Stimulated activated CD8-positive, alpha-beta memory T cell treated with anti-CD3 and anti-CD28 coated beads, Interleukin-15, amount 100 ng/mL, for 48 hours (primary cell): ENCODE results near the gene LRRC31.

Experiments
- DNase-seq, 2 donors: peaks; one replicate each; pipeline ENCODE4 v3.0.0-alpha.2; 2020; ENCODE audit warnings: low read depth in 2 of 2

LRRC31 gene

DNA sequence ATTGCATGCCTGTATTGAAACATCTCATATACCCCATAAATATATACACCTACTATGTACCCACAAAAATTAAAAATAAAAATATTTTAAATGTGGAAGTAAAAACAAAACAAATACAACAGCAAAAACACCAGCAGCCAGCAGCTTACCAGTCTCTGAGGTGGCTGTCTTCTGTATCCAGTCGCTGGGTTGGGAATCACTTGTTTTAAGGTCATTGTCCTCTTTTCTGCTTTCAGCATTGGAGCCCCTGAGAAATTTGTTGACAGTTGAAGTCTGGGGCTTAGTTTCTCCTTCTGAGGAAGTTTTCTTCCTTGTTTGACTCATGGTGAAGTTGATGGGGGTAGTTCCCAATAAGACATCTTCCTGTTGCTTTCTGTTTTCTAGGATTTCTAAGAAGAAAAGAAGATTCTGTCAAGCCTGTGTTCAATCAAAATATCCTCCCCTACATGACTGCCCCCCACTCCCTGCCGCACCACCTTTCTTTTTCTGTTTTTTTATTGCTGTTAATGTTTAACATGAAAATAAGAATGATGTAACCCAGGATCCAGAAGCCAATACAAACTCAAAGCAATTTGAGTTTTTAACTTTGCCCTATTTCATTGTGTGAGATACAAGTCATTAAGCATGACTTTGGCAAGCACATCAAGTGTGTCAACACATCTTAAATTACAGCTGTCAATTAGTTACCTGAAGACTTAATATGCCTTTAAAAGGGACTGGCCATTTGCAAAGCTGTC, at the start of gene LRRC31:
LRRC31 (minus strand) TSS at position 452 of the 737 bp plus-strand sequence; CDS start at position 324, 128 bp downstream.
- DNase-seq = no peak

DNA sequence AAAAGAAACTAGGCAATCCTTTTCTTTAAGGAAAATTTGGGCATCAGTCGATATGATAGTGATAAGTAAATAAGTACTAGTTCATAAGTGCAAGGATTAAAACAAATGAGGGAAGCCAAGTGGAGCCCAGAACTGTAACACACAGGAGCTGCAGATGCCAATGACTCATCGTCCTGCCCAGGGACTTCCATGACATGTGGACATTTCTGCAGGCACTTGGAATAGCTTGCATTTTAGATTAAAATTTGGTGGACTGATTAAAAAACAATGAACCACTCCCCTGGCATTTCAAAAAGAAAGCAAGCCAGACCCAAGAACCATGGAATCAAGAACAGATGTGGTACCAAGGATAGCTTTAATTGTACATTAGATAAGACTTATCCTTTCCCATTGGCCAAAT, 44.6 kb upstream of the LRRC31 start:
- DNase-seq = no peak

DNA sequence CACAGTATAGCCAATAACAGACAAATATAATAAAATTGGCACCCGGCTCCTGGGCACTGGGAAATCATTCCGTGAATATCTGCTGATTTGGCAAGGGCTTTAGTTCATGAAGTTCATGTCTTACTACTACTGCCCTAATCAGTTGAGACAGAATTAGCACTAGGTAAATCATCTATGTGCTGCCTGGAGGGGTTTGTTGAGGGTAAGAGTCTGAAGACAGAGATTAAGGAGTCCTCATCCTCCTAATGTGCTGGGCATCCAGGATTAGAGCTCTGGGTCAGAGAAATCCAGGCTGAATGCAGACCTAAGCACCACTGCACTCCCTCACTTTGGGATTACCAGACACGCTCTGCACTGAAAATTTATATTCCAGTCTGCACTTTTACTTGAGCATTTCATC, 43.6 kb upstream of the LRRC31 start:
- no peak for DNase-seq

DNA sequence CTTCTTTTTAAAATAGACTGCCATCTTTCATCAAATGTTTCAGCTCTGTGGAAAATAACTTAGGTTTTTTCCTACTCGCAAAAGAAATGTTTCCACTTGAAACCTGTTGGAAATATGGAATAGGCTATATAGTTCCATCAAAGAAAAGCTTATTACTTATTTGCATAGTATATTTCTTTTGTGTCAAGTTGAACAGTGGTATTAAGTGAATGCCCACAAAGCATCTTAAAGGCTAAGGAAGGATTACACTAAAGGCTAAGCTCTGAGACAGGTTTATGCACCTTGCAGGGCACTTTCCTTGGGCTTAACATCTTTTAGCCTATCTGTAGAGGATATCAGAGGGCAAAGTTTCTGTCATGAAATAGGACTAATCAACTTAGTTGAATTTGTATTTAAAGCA, 41.5 kb upstream of the LRRC31 start, which contains the start of gene SAMD7:
SAMD7 (plus strand) TSS at position 301 of the 400 bp plus-strand sequence. CDS start 7,927 bp downstream, outside the sequence.
- no peak for DNase-seq

DNA sequence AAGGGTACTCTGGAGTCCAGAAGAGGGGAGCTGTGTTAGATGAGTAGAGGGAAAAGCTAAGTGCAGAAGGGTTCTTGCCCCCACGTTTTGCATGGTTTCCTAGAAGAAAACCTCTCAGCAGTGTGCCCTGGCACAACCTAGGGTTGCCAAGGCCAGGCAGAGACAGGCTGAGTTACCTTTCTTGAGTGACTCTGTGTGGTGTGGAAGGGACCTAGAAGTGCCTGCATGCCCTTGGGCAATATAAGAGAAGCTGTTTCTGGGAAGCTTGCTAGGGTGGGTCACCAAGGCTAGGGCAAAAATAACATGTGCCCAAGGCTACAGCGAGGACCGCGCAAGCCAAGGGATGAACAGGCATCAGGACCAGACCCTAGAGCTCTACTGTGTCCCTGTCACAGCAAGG, 38.2 kb upstream of the LRRC31 start:
- DNase-seq = no peak

DNA sequence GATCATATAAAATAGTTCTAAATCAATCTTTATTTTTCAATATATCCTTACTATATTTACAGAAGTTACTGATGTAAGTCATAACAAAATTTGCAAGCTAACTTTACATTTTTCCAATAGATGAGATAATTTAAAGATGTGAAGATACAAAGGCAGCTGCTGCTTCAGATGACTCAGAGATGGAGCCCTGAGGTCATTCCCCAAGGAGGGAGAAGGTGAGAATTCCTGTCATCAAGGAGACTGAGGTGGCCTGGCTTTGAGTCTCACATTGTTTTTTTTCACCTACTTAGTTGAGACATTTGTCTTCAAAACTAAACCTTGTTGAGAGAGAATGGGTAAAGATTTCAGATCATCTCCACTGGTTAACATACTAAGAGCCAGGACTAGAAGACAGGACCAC, 37.7 kb upstream of the LRRC31 start:
- no peak for DNase-seq

DNA sequence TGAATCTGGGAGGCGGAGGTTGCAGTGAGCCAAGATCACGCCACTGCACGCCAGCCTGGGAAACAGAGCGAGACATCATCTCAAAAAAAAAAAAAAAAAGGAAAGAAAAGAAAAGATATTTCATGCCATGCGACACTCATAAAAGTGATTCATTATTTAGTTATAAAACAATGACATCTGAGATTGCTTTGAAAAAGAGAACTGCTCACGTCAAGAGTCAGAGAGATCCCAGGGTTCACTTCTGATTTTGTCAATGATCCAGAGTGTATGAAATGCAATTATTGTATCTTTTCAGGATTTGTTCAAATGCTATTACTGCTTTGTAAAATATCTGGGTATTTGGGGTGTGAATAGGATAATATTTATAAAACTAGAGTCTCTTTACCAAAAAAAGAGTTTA, 35.7 kb upstream of the LRRC31 start:
- no peak for DNase-seq

DNA sequence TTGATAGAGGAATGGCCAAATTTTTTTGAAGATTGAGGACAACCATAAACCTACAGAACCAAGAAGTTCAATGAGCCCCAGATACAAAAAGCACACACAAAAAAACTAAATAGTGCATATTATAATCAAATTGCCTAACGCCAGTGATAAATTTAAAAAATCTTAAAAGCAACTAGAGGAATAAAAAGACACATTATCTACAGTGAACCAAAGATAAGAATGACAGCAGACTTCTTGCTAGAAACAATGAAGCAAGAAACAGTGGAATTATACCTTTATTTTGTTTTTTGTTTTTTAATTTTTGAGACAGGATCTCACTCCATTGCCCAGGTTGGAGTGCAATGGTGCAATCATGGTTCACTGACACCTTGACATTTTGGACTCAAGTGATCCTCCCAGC, 31.7 kb upstream of the LRRC31 start:
- no peak for DNase-seq

DNA sequence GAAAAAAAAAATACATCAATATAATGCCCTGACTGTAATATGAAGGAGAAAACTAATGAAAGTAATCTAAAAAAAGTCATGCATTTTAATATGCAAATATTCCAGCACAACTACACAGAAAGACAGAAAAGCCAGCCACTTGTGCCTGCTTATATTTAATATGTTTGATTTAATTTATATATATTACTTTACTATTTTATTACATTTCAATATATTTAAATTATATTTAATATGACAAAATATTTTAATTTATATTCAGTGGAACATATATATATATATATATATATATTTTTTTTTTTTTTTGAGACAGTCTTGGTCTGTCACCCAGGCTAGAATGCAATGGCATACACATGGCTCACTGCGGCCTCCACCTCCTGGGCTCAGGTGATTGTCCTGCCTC, 27.5 kb upstream of the LRRC31 start:
- no peak for DNase-seq

DNA sequence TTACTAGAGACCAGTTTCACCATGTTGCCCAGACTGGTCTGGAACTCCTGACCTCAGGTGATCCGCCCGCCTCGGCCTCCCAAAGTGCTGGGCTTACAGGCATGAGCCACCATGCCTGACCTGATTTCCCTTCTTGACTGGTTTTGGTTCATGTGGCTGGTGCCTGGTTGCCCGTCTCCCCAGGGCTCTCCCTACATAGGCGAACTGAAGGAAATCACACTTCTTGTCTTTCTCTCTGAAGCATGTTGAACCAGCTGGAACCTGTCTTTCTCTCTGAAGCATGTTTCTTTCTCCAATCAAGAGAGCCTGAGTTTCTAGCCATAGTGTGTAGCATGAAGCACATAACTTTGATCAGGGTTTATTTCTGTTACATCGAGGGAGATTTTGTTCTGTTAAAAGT, 25.3 kb upstream of the LRRC31 start:
- no peak for DNase-seq

DNA sequence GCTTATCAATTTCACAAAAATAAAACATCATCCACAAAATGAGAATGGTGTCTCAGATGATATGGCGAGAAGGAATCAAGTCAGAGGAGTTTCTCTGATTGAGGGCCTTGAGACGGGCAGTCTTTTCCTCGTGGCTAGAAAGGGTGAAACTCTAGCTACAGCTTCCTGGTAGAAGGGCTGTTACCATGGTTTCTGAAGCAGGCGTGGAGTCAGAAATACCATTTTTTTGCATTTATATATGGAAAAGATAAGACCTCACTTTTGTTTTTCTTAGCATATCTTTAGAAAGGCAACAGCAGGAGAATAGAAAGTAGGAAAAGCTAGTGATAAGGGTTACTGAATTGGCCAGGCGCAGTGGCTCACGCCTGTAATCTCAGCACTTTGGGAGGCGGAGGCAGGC, 24.4 kb upstream of the LRRC31 start:
- DNase-seq = no peak

DNA sequence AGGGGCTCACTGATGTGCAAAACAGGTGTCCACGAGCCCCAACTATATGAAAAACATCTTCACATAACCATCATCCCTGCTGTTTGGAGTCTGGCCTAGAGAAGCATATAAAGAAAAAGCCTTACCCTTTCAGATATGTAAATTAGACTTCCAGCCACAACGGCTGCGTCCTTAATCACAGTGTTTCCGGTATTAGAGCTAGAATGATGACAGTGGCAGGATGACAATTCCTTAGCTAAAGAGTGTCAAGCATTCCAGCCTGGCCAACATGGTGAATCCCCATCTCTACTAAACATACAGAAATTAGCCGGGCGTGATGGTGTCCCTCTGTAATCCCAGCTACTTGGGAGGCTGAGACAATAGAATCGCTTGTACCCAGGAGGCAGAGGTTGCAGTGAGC, 22.2 kb upstream of the LRRC31 start:
- no peak for DNase-seq

DNA sequence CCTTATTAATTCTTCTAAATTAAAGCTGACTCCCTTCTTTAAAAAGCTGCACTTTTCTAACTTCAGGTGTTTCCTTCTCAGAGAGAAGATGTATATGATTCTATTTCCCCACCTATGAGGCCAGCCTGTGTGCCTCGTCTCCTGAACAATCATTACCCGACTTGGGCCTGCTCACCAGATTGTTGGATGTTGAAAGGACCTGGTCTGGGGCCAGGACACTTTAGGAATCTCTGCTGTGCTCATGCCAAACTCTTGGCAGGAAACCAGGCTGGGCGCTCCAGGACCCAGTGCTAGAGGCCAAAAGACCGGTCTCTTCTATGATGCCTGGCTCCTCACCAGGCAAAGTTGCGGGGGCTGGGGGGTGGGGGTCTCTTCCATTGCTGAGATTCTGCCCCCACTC, 16.9 kb upstream of the LRRC31 start:
- no peak for DNase-seq

DNA sequence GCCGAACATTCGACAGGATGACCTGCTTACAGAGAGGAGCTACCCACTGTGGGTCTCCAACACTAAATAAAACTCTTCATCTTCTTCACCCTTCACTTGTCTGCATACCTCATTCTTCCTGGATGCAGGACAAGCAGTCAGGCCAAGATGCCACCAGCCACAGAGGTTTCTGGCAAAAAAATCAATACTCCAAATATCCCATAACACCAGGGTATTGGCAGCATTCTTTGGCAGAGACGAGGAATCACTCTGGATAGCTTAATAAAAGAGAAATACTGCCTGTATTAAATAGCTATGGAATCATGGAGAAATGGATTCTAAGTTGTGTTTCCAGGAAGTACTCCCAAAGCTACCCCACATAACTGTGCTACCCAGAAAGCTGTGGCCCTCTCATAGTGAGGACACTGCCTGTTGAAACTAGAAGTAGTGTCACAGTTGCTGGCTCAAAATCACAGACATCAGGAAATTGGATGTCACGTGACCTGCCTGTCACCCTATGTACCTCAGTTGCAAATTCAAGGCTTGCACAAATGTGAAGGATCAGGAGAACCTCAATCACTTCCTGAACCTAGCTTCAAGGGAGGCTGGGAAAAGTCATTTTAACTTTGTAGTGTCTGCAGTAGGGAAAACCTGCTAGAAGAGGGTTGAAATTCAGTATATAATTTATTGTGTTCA, 11.0 kb upstream of the LRRC31 start:
- DNase-seq = no peak

DNA sequence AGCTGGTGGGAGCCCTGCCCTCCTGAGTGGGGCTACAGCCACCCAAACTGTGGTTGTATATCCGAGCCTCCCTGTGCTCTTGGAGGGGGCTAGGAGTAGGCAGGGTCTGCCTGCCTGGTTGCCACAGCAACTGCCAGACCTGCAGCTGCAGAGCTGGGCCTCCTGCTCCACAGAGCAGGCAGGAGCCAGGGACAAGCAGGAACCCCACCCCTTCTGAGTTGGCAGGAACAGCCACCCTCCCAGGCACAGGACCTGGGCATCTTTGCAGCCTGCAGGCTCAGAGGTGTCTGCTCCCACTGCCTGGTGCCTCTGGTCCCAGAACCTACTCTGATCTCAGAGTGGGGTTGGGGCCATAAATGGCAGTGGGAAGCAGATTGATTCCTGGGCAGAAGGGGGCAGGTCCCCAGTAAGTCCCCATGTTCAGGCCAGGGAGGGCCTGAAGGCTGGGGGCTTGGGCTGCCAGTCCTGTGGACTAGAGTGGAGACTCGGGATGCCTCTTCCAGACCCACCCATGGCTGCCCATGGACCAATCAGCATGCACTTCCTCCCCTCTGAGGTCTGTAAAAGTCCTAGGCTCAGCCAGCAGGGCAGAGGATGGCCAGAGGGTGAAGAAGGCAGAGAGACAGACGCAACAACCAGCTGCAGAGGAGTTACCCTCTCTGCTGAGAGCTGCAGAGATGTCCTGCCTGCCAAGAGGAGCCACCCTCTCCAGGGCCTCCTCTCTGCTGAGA, 10.3 kb upstream of the LRRC31 start:
- DNase-seq = no peak

DNA sequence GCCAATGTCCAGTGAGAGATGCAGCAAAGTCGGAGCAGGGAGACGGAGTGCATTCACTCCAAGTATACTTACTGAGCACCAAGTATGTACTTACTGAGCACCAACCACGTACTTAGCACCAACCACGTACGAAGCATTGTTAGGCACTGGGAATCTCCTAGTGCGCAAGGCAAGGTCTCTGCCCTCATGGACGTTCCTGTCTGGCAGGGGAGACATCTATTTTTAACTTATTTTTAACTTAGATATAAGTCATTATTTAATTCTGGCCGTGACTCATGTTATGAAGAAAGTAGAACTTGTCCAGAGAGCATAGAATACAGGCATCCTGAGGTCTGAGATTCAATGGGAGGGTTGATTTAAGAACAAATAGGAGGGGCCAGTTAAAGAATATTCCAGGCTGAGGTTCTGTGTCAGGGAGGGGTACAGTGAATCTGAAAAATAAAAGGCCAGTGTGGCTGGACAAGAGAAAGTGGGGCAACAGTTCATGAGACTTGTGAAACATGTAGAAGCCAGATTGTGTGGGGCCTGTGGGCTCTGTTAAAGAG, 9.3 kb upstream of the LRRC31 start:
- DNase-seq = no peak

DNA sequence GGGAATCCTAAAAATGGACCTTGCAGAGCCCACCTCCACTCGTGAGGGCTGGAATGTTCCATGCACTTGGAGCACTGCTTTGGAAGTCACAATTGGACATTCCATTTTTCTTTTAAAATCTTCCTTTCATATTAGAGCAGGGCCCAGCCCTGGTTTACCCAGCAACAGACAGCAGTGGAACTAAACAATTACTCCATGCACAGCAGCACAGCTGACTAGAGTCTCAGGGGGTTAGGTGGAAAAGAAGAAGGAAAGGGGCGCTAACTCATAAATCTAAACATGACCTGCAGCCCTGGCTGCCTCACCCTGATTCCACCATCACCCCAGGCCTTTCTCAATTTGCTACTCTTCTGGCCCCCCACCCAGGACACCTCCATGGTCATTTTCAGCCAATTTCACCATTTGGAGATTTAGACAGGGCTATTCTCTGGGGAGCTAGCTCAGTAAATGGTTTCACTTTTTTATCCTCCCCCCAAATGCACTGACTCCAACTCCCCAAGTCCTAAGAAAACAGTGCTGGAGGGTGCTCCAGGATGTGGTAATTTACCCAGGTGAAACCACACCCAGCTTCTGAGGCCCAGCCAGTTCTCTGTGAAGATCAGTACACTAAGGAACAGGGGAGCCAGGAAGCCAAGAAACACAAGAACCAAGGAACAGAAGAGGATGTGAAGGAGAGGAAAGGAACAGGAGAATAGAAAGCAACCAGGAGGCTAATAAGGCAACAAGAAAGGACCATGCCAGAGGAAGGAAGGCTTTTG, 1.6 kb upstream of the LRRC31 start:
- DNase-seq = no peak

DNA sequence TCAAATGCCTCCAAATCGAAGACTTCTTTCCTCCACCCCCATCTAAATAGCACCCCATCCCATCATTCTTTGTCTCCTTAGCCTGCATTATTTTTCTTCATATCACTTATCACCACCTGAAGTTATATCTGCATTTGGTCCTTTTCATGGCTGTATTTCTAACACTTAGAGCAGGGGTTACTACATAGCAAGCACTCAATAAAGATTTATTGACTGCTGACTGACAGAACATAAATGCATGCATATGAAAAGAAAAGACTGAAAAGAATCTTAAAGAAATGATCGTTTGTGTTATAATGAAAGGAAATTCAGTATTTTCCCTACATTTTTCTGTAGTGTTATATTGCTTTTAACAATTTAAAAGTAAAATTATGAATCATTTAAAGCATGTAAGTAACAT, 1.4 kb downstream of the LRRC31 start:
- no peak for DNase-seq

DNA sequence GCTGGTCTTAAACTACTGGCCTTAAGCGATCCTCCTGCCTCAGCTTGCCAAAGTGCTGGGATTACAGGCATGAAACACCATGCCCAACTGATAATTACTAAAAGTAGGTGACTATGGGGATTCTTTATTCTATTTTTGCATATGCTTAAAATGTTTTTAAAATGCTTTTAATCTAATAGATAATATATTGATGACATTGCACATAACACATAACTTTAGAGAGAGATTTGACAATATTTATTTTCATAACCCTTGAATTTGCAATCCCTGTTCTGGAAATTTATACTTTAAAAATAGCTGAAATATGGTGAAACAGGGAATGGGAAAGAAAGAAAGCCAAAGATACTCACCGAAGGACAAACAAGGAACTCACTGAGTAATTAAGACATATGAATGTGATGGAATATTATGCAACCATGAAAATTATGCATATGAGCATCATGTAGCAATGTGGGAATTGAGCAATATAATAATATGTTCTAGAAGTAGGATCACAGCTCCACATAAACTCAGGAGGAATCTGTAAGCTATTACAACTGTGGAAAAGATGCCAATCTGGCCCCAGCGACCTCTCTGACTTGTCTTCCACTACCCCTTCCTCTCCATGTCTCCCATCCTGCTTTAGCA, 2.0 kb downstream of the LRRC31 start:
- no peak for DNase-seq

DNA sequence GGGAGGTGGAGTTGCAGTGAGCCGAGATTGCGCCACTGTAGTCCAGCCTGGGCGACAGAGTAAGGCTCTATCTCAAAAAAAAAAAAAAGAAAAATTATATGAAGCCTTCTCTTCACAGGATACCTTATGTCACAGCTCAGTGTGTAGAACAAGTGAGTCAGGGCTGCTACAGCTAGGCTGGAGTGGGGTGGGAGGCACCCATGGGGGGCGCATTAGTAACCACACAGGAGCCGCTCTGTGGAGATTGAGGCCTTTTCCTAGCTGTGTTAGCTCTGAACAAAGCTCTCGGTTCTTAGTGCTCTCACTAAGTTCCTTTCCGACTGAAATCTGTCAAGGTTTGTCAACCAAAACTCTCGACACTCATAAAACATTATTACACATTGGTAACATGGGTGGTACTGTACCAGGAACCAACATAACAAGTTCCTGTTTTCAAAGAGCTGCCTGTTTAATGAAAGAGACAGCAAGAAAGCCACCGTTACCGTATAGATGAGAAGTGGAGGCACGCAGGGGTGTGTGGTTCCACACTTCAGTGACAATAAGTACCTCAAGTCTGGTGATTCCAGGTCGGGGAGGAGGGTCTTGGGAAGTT, 4.5 kb downstream of the LRRC31 start:
- DNase-seq = peak; percentile 7 to 18

DNA sequence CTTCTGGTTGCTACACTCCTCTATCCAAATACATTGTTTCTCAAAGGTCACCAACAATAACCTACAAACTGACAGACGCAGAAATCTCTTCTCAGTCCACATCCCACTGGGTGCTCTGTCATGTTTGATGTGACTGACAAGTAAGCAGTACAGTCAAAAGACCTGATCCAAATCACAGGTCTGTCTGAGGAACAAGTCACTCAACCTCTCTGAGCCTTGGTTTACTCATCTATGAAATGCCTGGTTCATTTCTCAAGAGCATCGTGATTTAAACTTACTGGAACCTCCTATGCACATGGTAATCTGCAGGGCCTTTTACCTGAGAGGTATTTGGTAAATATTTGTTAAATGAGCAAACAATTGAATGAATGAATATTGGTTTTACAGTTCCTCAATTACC, 5.5 kb downstream of the LRRC31 start:
- DNase-seq = no peak
